Immature natural killer cell (primary cell): ENCODE results near the gene TRAF3. TPM values are rescaled to one million over a fixed set of nuclear protein-coding genes. Genes with fewer than 3 reads are reported as not detected.
"Not testable (repeated sequence)": the region's sequence is repeated elsewhere in the genome, so short reads cannot be mapped to it uniquely, and the experiment has no call there.

Experiments
- DNase-seq, 3 donors: peaks; one replicate each; pipeline ENCODE4 v3.0.0; 2022; ENCODE audit warnings: mixed read lengths in 1 of 3
- H3K27ac Mint-ChIP-seq, 6 donors: one replicate each; pipeline ENCODE4 v1.8.0; 2020; ENCODE audit warnings: mixed read lengths in 6 of 6, mild to moderate bottlenecking in 5 of 6, inconsistent platforms in 4 of 6, moderate library complexity in 3 of 6
- H3K27me3 Mint-ChIP-seq, 3 donors: one replicate each; pipeline ENCODE4 v1.8.0; 2020 to 2021; ENCODE audit warnings: low read depth in 3 of 3, mild to moderate bottlenecking in 3 of 3, mixed read lengths in 3 of 3, moderate library complexity in 3 of 3, inconsistent platforms in 1 of 3
- H3K36me3 Mint-ChIP-seq, 3 donors: one replicate each; pipeline ENCODE4 v1.8.0; 2020; ENCODE audit warnings: mixed read lengths in 3 of 3, inconsistent platforms in 2 of 3, mild to moderate bottlenecking in 2 of 3
- H3K4me1 Mint-ChIP-seq, 2 donors: one replicate each; pipeline ENCODE4 v1.8.0; 2020; ENCODE audit warnings: inconsistent platforms in 2 of 2, mild to moderate bottlenecking in 2 of 2, mixed read lengths in 2 of 2, moderate library complexity in 1 of 2
- H3K4me3 Mint-ChIP-seq, 5 donors: one replicate each; pipeline ENCODE4 v1.8.0; 2020; ENCODE audit warnings: mild to moderate bottlenecking in 5 of 5, mixed read lengths in 5 of 5, inconsistent platforms in 3 of 5, moderate library complexity in 3 of 5
- H3K9me3 Mint-ChIP-seq, 6 donors: one replicate each; pipeline ENCODE4 v1.8.0; 2020; ENCODE audit warnings: mild to moderate bottlenecking in 6 of 6, mixed read lengths in 6 of 6, inconsistent platforms in 4 of 6, moderate library complexity in 3 of 6
- polyA plus RNA-seq, 3 donors: library from polyadenylated mRNA; unstranded; fragments of 300-500 nt; fragmentation: Illumina TruSeq; gene quantifications; one replicate each; pipeline ENCODE4 v1.2.3, GENCODE V29; 2021

TRAF3 gene
- polyA plus RNA-seq, 3 donors from 2014 or later, result 9.2 to 12.8 (median 9.3) TPM

GRCh38 chr14:102811254-102811963, 34.2 kb downstream of the TRAF3 start:
- Mint-ChIP-seq H3K4me3 (no peak overlapping the region), H3K36me3 (peaks cover 0 to 1% (median 0%) of the 10 kb centered on the region in 3 donors), H3K4me1 (peaks cover 40 to 63% of the 10 kb centered on the region in 2 donors), H3K27ac (no peak overlapping the region), H3K9me3 (no peaks in the 10 kb centered on the region), H3K27me3 (peaks cover 0 to 2% (median 0%) of the 10 kb centered on the region in 3 donors)
- no peak for DNase-seq

GRCh38 chr14:102811971-102812370, 34.7 kb downstream of the TRAF3 start:
- H3K36me3 Mint-ChIP-seq, result peaks cover 0 to 3% (median 0%) of the 10 kb centered on the region in 3 donors
- H3K4me3 Mint-ChIP-seq, result no peak overlapping the region
- peaks cover 0 to 2% (median 0%) of the 10 kb centered on the region in 3 donors for H3K27me3 Mint-ChIP-seq
- H3K27ac Mint-ChIP-seq, result peak overlapping the region in 2 of 6 donors; percentile 1 to 4
- peaks cover 38 to 63% of the 10 kb centered on the region in 2 donors for H3K4me1 Mint-ChIP-seq
- no peaks in the 10 kb centered on the region for H3K9me3 Mint-ChIP-seq
- DNase-seq, result no peak

DNA sequence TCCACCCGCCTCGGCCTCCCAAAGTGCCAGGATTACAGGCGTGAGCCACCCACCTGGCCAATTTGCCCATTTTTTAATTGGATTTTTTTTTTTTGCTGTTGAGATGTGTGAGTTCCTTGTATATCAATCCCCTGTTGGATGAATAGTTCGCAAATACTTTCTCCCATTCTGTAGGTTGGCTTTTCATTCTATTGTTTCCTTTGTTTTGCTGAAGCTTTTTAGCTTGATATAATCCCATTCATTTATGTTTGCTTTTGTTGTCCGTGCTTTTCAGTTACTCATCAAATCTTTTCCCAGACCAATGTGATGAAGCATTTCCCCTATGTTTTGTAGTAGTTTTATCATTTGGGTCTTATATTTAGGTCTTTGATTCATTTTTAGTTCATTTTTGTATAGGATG, 36.4 kb downstream of the TRAF3 start:
- H3K27ac Mint-ChIP-seq, result no peak overlapping the region

GRCh38 chr14:102817318-102817717, 40.1 kb downstream of the TRAF3 start:
- Mint-ChIP-seq H3K4me1 (peaks cover 53 to 66% of the 10 kb centered on the region in 2 donors), H3K27ac (peak overlapping the region in 1 of 6 donors; percentile 5), H3K4me3 (no peak overlapping the region)

More for the DNA sequence above, 36.4 kb downstream of the TRAF3 start:
- H3K4me3 Mint-ChIP-seq, result no peak overlapping the region
- peaks cover 0 to 2% (median 0%) of the 10 kb centered on the region in 3 donors for H3K27me3 Mint-ChIP-seq
- no peak for DNase-seq
- H3K9me3 Mint-ChIP-seq, result no peaks in the 10 kb centered on the region
- H3K36me3 Mint-ChIP-seq, result peaks cover 0 to 3% (median 0%) of the 10 kb centered on the region in 3 donors
- H3K4me1 Mint-ChIP-seq, result peaks cover 33 to 63% of the 10 kb centered on the region in 2 donors

GRCh38 chr14:102817942-102818940, 41.0 kb downstream of the TRAF3 start:
- no peaks in the 10 kb centered on the region for H3K9me3 Mint-ChIP-seq
- peaks cover 0 to 4% (median 0%) of the 10 kb centered on the region in 3 donors for H3K27me3 Mint-ChIP-seq
- DNase-seq, result no peak
- peak overlapping the region in 3 of 6 donors; percentile 3 to 55 (median 54) for H3K27ac Mint-ChIP-seq
- H3K36me3 Mint-ChIP-seq, result peaks cover 0 to 3% (median 0%) of the 10 kb centered on the region in 3 donors
- H3K4me3 Mint-ChIP-seq, result no peak overlapping the region
- H3K4me1 Mint-ChIP-seq, result peaks cover 53 to 72% of the 10 kb centered on the region in 2 donors

More at GRCh38 chr14:102817318-102817717, 40.1 kb downstream of the TRAF3 start:
- H3K27me3 Mint-ChIP-seq, result peaks cover 0 to 4% (median 0%) of the 10 kb centered on the region in 3 donors
- peaks cover 0 to 3% (median 0%) of the 10 kb centered on the region in 3 donors for H3K36me3 Mint-ChIP-seq
- DNase-seq, result no peak
- no peaks in the 10 kb centered on the region for H3K9me3 Mint-ChIP-seq

DNA sequence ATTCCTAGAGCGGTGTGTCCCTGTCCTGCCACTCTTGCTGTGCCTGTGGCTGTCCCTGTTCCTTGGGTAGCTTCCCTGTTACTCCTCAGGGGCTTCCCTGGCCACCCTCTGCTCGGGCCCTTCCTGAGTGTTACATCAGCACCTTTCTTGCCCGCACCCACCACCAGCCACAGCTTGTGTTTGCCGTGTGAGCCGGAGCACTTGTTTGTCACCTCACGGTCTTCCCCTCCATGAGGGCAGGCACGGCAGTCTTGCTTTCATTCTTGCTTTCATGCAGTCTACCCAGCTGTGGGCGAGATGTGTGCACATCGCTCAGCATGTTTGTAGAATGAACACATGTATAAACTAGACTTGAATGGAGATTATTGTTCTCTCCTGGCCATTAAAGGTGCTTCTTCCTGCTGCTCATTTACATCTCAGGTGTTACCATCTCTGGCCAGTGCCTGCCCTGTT, 42.0 kb downstream of the TRAF3 start:
- Mint-ChIP-seq H3K4me1 (peaks cover 49 to 65% of the 10 kb centered on the region in 2 donors), H3K27me3 (peaks cover 0 to 2% (median 0%) of the 10 kb centered on the region in 3 donors), H3K9me3 (no peaks in the 10 kb centered on the region), H3K36me3 (peaks cover 0 to 3% (median 0%) of the 10 kb centered on the region in 3 donors), H3K4me3 (peak overlapping the region in 4 of 5 donors; percentile 20 to 75 (median 54)), H3K27ac (peak overlapping the region; percentile 18 to 79 (median 62))
- DNase-seq, result peak in 2 of 3 donors; percentile 14 to 36

DNA sequence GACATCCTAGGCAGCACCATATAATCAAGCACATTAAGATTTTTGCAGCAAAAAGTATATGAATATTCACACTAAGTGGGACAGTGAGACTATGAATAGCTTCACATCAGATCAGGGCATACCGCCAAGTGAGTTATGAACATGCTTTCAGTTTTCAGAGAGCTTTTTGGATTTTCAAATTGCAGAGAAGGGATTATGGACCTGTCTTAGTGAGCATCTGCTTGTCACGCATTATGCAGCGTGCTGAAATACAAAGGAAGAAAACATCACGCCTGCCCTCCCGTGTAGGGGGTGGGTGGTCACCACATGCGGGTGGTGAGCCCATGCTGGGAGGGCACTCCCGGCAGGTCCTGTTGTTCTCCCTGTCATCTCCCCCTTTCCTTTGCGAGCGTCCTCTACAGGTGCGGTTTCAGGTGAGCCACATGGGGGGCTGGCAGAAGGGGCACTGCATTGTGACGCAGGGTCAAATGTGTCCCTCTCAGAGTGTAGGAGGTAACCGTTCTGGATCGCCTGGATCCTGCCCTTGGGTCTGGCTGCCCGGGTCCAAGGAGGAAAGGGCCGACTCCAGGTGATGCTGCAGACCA, 42.6 kb downstream of the TRAF3 start:
- H3K9me3 Mint-ChIP-seq, result no peaks in the 10 kb centered on the region
- peak overlapping the region; percentile 18 to 79 (median 68) for H3K27ac Mint-ChIP-seq
- peaks cover 0 to 3% (median 0%) of the 10 kb centered on the region in 3 donors for H3K36me3 Mint-ChIP-seq
- peak overlapping the region in 4 of 5 donors; percentile 20 to 75 (median 54) for H3K4me3 Mint-ChIP-seq
- peaks cover 50 to 58% of the 10 kb centered on the region in 2 donors for H3K4me1 Mint-ChIP-seq
- no peak for DNase-seq
- peaks cover 0 to 2% (median 0%) of the 10 kb centered on the region in 3 donors for H3K27me3 Mint-ChIP-seq

DNA sequence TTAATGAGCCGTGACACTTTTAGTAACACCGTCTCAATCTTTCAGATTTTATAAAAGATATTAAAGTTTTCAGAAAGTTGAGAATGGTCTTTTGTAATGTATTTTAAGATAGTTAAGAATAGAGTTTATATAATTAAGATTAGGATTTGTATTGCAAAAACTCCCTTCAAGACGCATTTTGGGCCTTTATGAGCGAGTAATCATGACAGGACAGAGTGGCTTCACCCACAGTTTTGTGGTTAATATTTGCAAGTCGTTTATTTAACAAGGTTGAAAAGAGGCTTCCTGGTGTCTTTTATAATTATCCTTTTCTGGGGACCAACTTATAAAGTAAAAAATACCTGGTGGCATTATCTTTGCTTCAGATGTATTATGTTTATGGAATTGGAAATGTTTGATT, 44.0 kb downstream of the TRAF3 start:
- no peak for DNase-seq
- Mint-ChIP-seq H3K4me3 (peak overlapping the region in 3 of 5 donors; percentile 6 to 49 (median 21)), H3K4me1 (peaks cover 46 to 62% of the 10 kb centered on the region in 2 donors), H3K27ac (peak overlapping the region in 4 of 6 donors; percentile 47 to 73 (median 50)), H3K36me3 (peaks cover 0 to 3% (median 0%) of the 10 kb centered on the region in 3 donors), H3K9me3 (no peaks in the 10 kb centered on the region), H3K27me3 (peaks cover under 1 to 4% (median 1%) of the 10 kb centered on the region in 3 donors)

DNA sequence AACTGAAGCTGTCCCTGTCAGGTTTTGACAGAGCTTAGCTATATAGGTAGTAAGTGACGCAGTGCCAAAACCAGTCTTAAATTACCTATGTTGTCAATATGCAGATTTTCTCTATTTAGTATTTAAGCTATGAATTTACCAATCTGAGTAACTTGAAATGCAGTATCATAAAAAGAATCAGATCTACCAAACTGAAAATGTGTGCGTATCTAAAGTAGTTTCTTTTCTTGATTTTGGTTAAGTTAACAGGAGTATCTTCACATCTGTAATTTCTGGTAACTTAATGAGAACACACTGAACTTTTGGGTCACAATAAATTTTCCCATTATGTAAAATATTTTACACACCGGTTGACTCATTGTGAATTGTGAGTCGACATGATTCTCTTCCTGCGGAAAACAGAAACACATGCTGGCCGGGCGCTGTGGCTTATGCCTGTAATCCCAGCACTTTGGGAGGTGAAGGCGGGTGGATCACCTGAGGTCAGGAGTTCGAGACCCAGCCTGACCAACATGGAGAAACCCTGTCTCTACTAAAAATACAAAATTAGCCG, 45.1 kb downstream of the TRAF3 start:
- peak overlapping the region in 1 of 6 donors; percentile 17 for H3K27ac Mint-ChIP-seq
- H3K36me3 Mint-ChIP-seq, result no peaks in the 10 kb centered on the region
- H3K27me3 Mint-ChIP-seq, result peaks cover 1 to 4% (median 3%) of the 10 kb centered on the region in 3 donors

GRCh38 chr14:102822887-102823286, 45.6 kb downstream of the TRAF3 start:
- H3K4me3 Mint-ChIP-seq, result peak overlapping the region in 1 of 5 donors; percentile 1
- H3K27ac Mint-ChIP-seq, result peak overlapping the region in 2 of 6 donors; percentile 17 to 36
- peaks cover 47 to 60% of the 10 kb centered on the region in 2 donors for H3K4me1 Mint-ChIP-seq
- not testable (repeated sequence) for DNase-seq, H3K27me3 Mint-ChIP-seq, H3K9me3 Mint-ChIP-seq, H3K36me3 Mint-ChIP-seq

More for the DNA sequence above, 45.1 kb downstream of the TRAF3 start:
- no peak for DNase-seq
- Mint-ChIP-seq H3K4me3 (peak overlapping the region in 1 of 5 donors; percentile 7), H3K9me3 (no peaks in the 10 kb centered on the region), H3K4me1 (peaks cover 42 to 59% of the 10 kb centered on the region in 2 donors)

- no peak overlapping the region for H3K4me3 Mint-ChIP-seq
- no peak for DNase-seq
- H3K4me1 Mint-ChIP-seq, result peaks cover 44 to 60% of the 10 kb centered on the region in 2 donors
- no peaks in the 10 kb centered on the region for H3K36me3 Mint-ChIP-seq
- no peaks in the 10 kb centered on the region for H3K9me3 Mint-ChIP-seq
- peaks cover 3 to 4% (median 3%) of the 10 kb centered on the region in 3 donors for H3K27me3 Mint-ChIP-seq
- H3K27ac Mint-ChIP-seq, result no peak overlapping the region
These were observed 46.3 kb downstream of the TRAF3 start for GRCh38 chr14:102823546-102823945.

DNA sequence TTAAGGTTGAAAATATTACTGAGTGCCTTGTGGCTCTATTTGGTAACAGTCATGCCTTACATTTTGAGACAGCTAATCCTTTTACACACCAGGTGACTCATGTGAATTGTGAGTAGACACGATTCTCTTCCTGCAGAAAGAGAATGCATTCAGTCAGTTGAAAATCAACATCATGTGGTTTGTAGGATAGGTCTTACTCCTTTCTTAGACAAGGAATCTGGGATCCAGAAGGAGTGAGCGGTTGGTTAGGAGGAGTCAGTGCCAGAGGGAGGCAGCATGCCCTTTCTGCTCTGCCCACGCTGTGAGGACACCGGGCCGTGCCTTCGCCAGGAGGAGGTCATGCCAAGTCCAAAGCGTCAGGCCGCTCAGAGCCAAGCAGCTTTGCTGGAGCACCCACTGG, 47.6 kb downstream of the TRAF3 start:
- Mint-ChIP-seq H3K9me3 (no peaks in the 10 kb centered on the region), H3K36me3 (no peaks in the 10 kb centered on the region), H3K4me1 (peaks cover 40 to 52% of the 10 kb centered on the region in 2 donors), H3K4me3 (no peak overlapping the region), H3K27ac (no peak overlapping the region), H3K27me3 (peaks cover 3 to 4% (median 3%) of the 10 kb centered on the region in 3 donors)
- no peak for DNase-seq
